HG02610 (cell line): ENCODE measurements around the gene ZNF726.
"Not testable (repeated sequence)": the region's sequence is repeated elsewhere in the genome, so short reads cannot be mapped to it uniquely, and the experiment has no call there.

Experiments
- ATAC-seq: cut with Tn5 transposase; IDR thresholded peaks from one replicate; pipeline ENCODE4 v1.9.1; 2021; ENCODE audit warnings: mild to moderate bottlenecking, moderate library complexity; ENCODE audit not compliant: unreplicated experiment

Gene ZNF726

DNA sequence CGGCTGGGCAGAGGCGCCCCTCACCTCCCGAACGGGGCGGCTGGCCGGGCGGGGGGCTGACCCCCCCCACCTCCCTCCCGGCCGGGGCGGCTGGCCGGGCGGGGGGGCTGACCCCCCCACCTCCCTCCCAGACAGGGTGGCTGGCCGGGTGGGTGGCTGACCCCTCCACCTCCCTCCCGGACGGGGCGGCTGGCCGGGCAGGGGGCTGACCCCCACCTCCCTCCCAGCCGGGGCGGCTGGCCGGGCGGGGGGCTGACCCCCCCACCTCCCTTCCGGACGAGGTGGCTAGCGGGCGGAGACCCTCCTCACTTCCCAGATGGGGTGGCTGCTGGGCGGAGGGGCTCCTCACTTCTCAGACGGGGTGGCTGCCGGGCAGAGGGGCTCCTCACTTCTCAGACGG, 22.3 kb downstream of the ZNF726 start:
- not testable (repeated sequence) for ATAC-seq

DNA sequence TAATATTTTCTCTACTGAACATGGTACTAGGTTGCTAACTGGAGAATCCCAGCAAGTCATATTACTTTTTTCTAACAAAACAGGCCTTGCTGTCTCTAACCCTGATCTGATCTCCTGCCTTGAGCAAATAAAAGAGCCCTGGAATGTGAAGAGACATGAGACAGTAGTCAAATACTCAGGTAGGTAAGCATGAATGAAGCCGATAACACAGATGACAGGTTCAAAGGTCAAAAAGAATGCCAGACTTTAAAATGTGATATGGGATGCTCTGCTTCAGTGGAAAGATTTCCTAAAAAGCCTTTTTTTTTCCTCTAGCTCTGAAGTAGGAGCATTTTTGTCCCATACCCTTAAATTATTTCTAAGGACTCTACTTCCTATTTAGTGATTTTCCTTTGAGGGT, 28.7 kb downstream of the ZNF726 start:
- no peak for ATAC-seq

DNA sequence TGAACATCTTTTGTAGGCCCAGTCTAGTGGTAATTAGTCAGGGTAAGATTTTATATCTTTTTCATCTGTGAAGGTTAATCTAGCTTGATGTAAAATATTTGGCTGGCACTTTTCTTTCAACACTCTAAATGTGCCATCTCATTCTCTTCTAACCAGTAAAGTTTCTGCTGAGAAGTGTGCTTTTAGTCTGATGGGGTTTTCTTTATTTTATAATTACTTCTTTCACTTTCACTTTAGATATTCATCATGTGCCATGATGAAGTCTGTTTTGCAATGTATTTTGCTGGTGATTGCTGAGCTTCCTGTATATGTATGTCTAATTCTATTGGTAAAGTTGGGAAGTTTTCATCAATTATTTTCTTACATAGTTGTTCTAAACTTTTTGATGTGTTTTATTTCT, 31.9 kb downstream of the ZNF726 start:
- no peak for ATAC-seq

DNA sequence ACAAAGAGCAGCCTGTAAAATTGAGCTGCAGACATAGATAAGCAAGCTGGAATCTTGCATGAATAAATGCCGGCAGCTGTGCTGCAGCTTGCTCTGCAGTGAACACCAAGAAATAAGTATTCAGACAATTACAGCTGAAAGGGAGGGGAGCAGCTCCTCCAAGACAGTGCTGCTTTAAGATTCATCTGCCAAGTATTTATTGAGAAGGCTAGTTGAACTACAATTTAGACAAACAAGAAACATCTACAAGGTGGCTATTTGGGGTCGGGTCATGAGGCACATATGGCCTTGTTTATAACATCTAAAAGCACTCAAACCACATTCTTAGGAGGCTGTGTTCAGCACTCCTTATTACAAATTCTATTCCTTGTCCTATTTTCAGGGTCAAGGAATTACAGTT, 34.9 kb downstream of the ZNF726 start:
- no peak for ATAC-seq

DNA sequence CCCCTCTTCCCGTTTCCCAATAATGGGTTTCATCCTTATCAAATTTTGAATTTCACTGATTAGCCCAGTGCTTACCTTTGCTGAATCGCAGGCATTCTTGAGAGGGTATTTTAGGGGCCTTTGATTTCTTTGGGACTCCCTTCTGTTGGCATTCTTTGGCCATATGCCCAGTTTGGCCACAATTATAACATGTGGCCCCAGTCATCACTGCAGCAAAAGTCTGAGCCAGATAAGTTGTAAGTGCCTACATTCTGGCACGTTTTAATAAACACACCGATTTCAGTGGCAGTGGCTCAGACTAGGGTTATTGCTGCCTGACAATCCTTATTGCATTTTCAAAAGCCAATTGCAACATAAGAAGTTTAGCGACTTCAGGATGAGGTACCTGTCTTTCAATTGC, 41.4 kb downstream of the ZNF726 start:
- ATAC-seq: no peak

DNA sequence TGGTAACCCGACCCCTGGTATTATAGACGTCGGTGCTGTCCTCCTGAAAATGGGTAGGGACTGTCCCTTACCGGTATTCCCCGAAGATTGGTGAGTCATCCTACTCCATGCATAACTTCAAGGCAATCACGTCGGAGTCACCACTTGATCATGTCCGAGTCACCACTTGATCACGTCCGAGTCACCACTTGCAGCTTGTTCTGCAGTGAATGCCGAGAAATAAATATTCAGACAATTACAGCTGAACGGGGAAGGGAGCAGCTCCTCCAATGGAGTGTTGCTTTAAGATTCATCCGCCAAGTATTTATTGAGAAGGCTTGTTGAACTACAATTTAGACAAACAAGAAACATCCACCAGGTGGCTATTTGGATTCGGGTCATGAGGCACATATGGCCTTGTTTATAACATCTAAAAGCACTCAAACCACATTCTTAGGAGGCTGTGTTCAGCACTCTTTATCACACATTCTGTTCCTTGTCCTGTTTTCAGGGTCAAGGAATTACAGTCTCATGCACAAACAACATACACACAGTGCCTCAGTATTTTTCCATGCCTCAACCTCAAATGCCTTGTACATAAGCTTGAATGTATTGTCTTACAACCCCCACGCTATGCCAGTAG, 43.1 kb downstream of the ZNF726 start:
- ATAC-seq: no peak

DNA sequence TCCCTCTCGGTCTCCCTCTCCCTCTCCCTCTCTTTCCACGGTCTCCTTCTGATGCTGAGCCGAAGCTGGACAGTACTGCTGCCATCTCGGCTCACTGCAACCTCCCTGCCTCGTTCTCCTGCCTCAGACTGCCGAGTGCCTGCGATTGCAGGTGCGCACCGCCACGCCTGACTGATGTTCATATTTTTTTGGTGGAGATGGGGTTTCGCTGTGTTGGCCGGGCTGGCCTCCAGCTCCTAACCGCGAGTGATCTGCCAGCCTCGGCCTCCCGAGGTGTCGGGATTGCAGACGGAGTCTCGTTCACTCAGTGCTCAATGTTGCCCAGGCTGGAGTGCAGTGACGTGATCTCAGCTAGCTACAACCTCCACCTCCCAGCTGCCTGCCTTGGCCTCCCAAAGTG, 48.7 kb downstream of the ZNF726 start:
- ATAC-seq: not testable (repeated sequence)

DNA sequence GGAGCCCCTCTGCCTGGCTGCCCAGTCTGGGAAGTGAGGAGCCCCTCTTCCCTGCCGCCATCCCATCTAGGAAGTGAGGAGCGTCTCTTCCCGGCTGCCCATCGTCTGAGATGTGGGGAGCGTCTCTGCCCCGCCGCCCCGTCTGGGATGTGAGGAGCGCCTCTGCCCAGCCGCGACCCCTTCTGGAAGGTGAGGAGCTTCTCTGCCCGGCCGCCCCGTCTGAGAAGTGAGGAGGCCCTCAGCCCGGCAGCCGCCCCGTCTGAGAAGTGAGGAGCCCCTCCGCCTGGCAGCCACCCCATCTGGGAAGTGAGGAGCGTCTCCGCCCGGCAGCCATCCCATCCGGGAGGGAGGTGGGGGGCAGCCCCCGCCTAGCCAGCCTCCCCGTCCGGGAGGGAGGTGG, 49.2 kb downstream of the ZNF726 start:
- not testable (repeated sequence) for ATAC-seq

DNA sequence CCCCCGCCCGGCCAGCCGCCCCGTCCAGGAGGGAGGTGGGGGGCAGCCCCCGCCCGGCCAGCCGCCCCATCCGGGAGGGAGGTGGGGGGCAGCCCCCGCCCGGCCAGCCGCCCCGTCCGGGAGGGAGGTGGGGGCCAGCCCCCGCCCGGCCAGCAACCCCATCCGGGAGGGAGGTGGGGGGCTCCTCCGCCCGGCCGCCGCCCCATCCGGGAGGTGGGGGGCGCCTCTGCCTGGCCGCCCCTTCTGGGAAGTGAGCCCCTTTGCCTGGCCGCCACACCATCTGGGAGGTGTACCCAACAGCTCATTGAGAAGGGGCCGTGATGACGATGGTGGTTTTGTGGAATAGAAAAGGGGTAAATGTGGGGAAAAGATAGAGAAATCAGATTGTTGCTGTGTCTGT, 49.6 kb downstream of the ZNF726 start:
- ATAC-seq: not testable (repeated sequence)

DNA sequence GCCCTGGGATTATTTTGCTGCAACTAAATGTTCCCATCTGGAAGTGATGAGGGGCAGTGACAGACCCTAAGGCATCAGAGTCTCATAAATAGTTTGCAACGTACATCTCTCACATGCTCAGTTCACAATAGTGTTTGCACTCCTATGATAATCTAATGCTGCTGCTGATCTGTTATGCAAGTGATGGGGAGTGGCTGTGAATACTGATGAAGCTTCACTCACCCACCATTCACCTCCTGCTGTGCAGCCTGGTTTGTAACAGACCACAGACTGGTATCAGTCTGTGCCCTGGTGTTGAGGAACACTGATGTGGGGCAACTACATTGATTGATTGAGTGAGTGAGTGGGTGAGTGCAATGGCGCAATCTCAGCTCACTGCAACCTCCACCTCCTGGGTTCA, 54.9 kb downstream of the ZNF726 start:
- no peak for ATAC-seq

DNA sequence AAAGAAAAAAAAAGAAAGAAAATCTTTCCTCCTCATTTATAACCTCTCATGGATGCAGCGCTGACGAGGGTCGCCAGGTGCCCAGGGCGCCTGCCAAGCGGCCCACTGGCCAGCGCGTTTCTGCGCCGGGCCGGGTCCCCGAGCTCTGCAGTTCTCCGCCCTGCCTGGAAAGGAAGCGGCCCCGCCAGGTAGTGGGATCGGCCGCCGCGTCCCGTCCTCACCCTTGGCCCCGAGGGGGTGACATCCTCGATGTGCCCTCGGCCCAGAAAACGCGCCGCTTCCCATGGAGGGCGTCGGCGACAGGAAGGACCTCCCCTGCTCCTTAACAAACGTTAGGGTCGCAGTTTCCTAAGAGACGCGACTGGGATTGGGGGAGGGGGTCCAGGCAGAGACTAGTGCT, 56.9 kb downstream of the ZNF726 start:
- ATAC-seq: no peak

DNA sequence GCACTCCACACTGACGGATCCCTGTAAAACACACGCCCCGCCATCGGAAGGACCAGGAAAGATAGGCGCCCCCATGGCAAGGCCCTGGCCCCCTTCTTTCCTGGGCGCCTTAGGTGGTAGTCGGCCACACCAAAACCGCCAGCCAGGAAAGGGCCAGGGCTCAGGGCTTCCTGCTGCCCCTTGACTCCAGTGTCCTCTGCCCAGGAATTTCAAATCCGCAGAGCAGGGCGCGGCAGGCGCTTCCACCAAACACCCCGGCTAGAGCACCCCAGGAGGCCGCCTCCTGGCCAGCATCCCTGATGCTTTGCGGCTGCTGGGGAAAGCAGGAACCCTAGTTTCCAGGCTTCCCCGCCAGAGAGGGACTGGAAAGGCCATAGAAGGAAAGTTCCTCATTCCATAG, 57.5 kb downstream of the ZNF726 start:
- ATAC-seq: no peak

DNA sequence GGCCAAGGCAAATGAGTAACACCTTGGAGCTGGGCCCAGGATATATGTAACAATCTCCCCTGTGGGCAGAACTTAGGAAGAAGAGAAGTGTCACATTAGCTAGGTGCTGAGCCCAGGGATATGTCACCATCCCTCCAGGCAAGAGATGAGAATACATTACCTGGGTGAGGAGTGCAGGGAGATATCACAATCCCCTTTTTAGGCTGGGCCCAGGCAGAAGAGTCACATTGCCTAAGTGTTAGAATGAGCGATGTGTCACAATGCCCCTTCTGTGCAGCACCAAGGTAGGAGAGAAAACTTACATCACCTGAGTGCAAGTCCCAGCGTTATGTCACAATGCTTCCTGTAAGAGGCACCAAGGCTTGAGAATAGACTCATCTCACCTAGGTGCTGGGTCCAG, 60.3 kb downstream of the ZNF726 start:
- no peak for ATAC-seq

DNA sequence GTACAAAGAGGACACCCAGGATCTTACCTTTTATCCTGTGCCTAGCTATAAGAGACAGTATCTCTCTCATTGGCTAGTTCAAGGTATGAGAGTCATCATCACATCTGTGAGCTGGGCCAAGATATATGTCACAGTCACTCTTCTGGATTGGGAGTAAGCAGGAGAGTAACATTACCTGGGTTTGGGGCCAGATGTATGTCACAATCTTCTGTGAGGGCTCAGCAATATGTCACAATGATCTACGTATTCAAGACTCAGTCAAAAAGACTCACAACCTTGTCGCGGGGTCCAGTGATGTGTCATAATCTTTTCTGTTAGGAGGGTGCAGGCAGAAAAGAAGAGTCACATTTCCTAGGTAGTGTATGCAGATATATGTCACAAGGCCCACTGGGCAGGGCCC, 61.9 kb downstream of the ZNF726 start:
- not testable (repeated sequence) for ATAC-seq

DNA sequence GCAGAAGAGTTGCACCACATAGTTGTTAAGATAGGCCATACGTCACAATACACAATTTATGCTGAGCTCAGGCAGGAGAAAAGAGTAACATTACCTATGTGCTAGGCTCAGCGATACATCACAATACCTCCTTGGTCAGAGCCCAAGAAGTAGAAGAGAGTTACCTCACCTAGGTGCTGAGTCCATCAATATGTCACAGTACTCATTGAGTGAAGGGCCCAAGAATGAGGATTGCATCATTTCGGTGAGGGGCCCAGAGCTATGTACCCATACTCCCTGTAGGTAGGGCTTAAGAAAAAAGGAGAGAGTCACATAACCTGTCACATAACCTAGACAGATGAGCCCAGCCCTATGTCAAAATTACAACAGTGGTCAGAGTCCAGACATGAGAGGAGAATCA, 62.6 kb downstream of the ZNF726 start:
- not testable (repeated sequence) for ATAC-seq

DNA sequence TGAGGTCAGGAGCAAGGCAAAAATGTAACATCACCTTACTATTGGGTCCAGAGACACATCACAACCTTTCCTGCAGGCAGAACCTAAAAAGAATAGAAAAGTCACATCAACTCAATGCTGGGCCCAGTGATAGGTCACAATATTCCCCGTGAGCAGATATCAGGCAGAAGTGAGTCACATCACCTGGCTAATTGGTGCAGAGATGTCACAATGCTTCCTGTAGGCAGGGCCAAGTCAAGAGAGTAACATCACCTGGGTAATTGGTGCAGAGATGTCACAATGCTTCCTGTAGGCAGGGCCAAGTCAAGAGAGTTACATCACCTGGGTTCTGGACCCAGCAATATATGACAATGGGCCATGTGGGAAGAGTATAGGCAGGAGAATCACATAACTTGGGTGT, 63.4 kb downstream of the ZNF726 start:
- no peak for ATAC-seq

DNA sequence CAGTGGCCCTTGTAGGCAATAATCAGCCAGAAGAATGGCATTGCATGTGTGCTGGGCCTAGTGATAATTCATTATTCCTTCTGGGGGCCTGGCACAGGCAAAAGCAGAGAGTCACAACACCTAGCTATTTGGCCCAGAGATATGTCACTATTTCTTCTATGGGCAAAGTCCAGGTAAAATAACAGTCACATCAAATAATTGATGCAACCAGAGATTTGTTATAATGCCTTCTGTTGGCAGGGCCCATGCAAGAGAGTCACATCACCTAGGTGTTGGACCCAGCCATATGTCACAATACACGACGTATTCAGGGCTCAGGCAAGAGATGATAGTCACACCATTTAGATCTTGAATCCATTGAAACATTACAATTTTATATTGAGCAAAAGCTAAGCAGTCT, 66.1 kb downstream of the ZNF726 start:
- ATAC-seq: no peak

DNA sequence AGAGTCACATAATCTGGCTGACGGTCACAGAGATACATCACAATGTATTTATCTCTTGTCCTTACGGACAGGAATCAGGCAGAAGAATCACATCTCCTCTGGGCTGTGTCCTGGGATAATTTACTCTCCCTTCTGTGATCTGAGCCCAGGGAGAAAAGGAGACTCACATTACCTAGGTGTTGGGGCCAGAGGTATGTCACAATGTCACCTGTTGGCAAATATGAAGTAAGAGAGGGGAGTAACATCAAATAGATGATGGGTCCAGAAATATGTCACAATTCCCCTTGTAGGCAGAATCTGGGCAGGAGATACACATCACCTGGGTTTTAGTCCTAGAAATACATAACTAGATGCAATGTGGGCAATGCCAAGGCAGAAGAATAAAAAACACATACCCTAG, 67.2 kb downstream of the ZNF726 start:
- ATAC-seq: no peak

DNA sequence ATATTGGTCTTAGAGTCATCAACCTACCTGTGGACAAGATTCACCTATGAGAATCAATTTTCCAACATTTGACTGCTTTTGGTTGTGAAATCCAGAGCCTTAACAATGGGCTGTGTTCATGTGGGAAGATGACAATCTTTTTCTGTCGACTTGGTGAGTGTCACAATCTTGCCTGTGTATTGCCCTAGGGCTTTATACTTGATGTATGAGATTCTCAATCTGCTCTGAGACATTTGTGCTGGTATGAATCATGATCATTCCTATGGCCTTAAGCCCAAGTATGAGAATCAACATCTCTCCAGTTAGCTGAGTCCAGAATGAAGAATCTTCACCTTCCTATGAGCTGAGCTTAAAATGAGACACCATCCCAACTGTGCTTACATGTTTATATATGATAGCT, 68.7 kb downstream of the ZNF726 start:
- no peak for ATAC-seq
